Smooth muscle cell (in vitro differentiated cells): ENCODE measurements around the gene KPNB1. TPM values are rescaled to one million over a fixed set of nuclear protein-coding genes. Genes with fewer than 3 reads are reported as not detected.
"Not testable (repeated sequence)": the region's sequence is repeated elsewhere in the genome, so short reads cannot be mapped to it uniquely, and the experiment has no call there.

ENCODE experiments used
- DNase-seq: peaks from one replicate; lab custom pipeline; 2025; ENCODE audit not compliant: unreplicated experiment; lab: John Stamatoyannopoulos, UW
- H2AFZ ChIP-seq: fragments of 200-600 bp; sonication (generic); 2 replicates; pipeline ENCODE4 v1.6.0; 2016; ENCODE audit warnings: antibody characterized with exemption, low read depth, mild to moderate bottlenecking
- H3F3A ChIP-seq: fragments of 200-600 bp; sonication (generic); 2 replicates; pipeline ENCODE4 v1.6.0; 2017; ENCODE audit warnings: antibody characterized with exemption, low read depth
- H3K27ac ChIP-seq: fragments of 200-600 bp; sonication (generic); 2 replicates; pipeline ENCODE4 v1.5.1; 2016; ENCODE audit warnings: low read depth, mild to moderate bottlenecking
- H3K27me3 ChIP-seq: fragments of 200-600 bp; sonication (generic); 2 replicates; pipeline ENCODE4 v1.6.1; 2016; ENCODE audit warnings: low read depth, mild to moderate bottlenecking
- H3K36me3 ChIP-seq: fragments of 200-600 bp; sonication (generic); 2 replicates; pipeline ENCODE4 v1.5.1; 2016; ENCODE audit warnings: low read depth
- H3K4me1 ChIP-seq: fragments of 200-600 bp; sonication (generic); 2 replicates; pipeline ENCODE4 v1.5.1; 2016; ENCODE audit warnings: low read depth
- H3K4me2 ChIP-seq: fragments of 200-600 bp; sonication (generic); 2 replicates; pipeline ENCODE4 v1.6.0; 2016; ENCODE audit warnings: mild to moderate bottlenecking
- H3K4me3 ChIP-seq: fragments of 200-600 bp; sonication (generic); 2 replicates; pipeline ENCODE4 v1.5.1; 2016; ENCODE audit warnings: mild to moderate bottlenecking
- H3K79me2 ChIP-seq: fragments of 200-600 bp; sonication (generic); 2 replicates; pipeline ENCODE4 v1.6.0; 2016; ENCODE audit warnings: low read depth, mild to moderate bottlenecking
- H3K9ac ChIP-seq: fragments of 200-600 bp; sonication (generic); 2 replicates; pipeline ENCODE4 v1.6.0; 2016; ENCODE audit warnings: low read depth
- H3K9me3 ChIP-seq: fragments of 200-600 bp; sonication (generic); replicated peaks from 2 replicates; pipeline ENCODE4 v1.5.1; 2016; ENCODE audit warnings: low read depth
- H4K20me1 ChIP-seq: fragments of 200-600 bp; sonication (generic); 2 replicates; pipeline ENCODE4 v1.6.0; 2016; ENCODE audit warnings: low read depth
- WGBS: methylation state at CpG from one replicate; pipeline ENCODE4 v1.1.7; 2016; ENCODE audit warnings: low lambda C conversion rate; 5-methylcytosine and 5-hydroxymethylcytosine counted together
- polyA plus RNA-seq: library from polyadenylated mRNA; unstranded; fragments of >200 nt; fragmentation: Nextera tagmentation; extraction: Ambion mirVana; gene quantifications from 2 replicates; pipeline ENCODE4 v1.2.1, GENCODE V29; 2016
- total RNA-seq: library from RNA; depleted of rRNA; stranded (reverse); fragments of >200 nt; gene quantifications from 2 replicates; pipeline ENCODE4 v1.2.3, GENCODE V29; 2014
- TF ChIP-seq, protein P1 (sequence below): fragments of 200-600 bp; sonication (generic); IDR thresholded peaks from 2 replicates; pipeline ENCODE4 v1.5.1; 2017; ENCODE audit warnings: borderline replicate concordance, mild to moderate bottlenecking, antibody characterized with exemption; ENCODE audit not compliant: insufficient read depth, poor library complexity, severe bottlenecking

The KPNB1 gene
- total and polyA plus RNA-seq, 2 experiments from 2014 or later: 78.8 to 242 TPM

DNA sequence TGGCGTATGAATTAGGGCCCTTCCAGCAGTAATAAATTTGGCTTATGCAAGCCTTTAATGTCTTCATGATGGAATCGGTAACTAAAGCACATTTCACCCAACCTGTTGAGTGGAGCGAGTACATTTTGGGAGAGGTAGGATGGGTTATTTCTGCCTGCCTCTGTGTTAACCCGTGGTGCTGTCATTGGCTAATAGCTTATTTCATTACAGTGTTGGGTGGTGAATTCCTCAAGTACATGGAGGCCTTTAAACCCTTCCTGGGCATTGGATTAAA is 26.4 kb downstream of the KPNB1 start:
- Histone ChIP-seq H3K27ac (no peak overlapping the region), H3K9me3 (no peaks in the 10 kb centered on the region), H3K27me3 (no peaks in the 10 kb centered on the region), H3K79me2 (peaks cover 7% of the 10 kb centered on the region), H3K4me1 (no peaks in the 10 kb centered on the region), H3K9ac (no peak overlapping the region), H3K36me3 (peaks cover 66% of the 10 kb centered on the region), H3K4me3 (no peak overlapping the region), H3K4me2 (no peak overlapping the region), H3F3A (peaks cover 22% of the 10 kb centered on the region), H4K20me1 (peaks cover 81% of the 10 kb centered on the region), H2AFZ (no peak overlapping the region)
- TF ChIP-seq, protein P1, sequence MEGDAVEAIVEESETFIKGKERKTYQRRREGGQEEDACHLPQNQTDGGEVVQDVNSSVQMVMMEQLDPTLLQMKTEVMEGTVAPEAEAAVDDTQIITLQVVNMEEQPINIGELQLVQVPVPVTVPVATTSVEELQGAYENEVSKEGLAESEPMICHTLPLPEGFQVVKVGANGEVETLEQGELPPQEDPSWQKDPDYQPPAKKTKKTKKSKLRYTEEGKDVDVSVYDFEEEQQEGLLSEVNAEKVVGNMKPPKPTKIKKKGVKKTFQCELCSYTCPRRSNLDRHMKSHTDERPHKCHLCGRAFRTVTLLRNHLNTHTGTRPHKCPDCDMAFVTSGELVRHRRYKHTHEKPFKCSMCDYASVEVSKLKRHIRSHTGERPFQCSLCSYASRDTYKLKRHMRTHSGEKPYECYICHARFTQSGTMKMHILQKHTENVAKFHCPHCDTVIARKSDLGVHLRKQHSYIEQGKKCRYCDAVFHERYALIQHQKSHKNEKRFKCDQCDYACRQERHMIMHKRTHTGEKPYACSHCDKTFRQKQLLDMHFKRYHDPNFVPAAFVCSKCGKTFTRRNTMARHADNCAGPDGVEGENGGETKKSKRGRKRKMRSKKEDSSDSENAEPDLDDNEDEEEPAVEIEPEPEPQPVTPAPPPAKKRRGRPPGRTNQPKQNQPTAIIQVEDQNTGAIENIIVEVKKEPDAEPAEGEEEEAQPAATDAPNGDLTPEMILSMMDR: no peak
- DNase-seq: no peak
- 95% methylated on average over 4 of the region's 4 CpGs for WGBS

DNA sequence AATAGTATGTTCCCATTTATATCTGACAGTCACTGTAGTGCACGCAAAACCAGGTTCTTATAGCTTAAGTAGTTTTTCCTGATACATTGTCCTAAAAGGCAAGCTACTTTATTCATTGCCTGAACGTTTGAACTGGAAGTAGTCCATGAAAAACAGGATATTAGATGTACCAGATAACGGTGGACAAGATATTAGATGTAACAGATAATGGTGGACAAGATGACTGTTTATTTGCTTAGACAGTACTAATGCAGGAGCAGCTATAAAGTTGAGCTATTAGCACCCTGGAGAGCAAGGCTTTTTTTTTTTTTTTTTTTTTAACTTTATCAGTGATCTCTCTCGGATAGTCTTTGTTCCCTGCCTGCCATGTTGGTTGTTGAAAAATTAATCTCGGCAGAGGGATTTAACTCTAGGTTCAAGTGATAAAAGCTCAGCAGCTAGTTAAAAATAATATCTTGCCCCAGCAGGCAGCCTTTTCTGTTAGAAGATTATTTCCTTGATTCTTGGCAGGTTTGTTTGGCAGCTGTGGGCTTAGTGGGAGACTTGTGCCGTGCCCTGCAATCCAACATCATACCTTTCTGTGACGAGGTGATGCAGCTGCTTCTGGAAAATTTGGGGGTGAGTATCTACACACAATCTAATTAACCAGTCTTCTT is 26.9 kb downstream of the KPNB1 start:
- Histone ChIP-seq H3F3A (peaks cover 20% of the 10 kb centered on the region), H4K20me1 (peaks cover 81% of the 10 kb centered on the region), H3K9me3 (no peaks in the 10 kb centered on the region), H2AFZ (no peak overlapping the region), H3K36me3 (peaks cover 63% of the 10 kb centered on the region), H3K79me2 (peaks cover 7% of the 10 kb centered on the region), H3K4me1 (no peaks in the 10 kb centered on the region), H3K27me3 (no peaks in the 10 kb centered on the region), H3K27ac (no peak overlapping the region), H3K9ac (no peak overlapping the region), H3K4me3 (no peak overlapping the region), H3K4me2 (no peak overlapping the region)
- 95% methylated on average over 7 of the region's 7 CpGs for WGBS
- DNase-seq: no peak
- TF ChIP-seq, protein P1: no peak

DNA sequence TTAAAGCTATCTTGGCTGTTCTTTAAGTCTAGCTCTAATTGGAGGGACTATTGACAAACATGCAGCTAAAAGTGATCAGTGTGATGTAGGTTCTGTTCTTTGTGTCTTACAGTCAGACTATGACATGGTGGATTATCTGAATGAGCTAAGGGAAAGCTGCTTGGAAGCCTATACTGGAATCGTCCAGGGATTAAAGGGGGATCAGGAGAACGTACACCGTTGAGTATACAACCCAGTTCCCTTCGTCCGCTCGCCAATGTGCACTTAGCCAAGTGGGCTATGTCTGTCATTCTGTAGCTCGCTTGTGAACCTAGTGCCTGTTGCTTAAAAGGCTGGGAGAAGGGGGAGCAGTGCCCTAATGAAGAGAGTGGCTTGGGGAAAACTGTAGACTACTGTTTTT is 28.5 kb downstream of the KPNB1 start:
- Histone ChIP-seq H3F3A (peaks cover 24% of the 10 kb centered on the region), H3K4me3 (no peak overlapping the region), H4K20me1 (peaks cover 71% of the 10 kb centered on the region), H3K36me3 (peaks cover 56% of the 10 kb centered on the region), H3K27ac (no peak overlapping the region), H3K4me1 (no peaks in the 10 kb centered on the region), H3K9me3 (no peaks in the 10 kb centered on the region), H3K79me2 (peaks cover 5% of the 10 kb centered on the region), H3K4me2 (no peak overlapping the region), H3K27me3 (no peaks in the 10 kb centered on the region), H3K9ac (no peak overlapping the region), H2AFZ (no peak overlapping the region)
- no peak for DNase-seq
- TF ChIP-seq, protein P1: no peak
- WGBS: 53% methylated on average over 7 of the region's 7 CpGs

DNA sequence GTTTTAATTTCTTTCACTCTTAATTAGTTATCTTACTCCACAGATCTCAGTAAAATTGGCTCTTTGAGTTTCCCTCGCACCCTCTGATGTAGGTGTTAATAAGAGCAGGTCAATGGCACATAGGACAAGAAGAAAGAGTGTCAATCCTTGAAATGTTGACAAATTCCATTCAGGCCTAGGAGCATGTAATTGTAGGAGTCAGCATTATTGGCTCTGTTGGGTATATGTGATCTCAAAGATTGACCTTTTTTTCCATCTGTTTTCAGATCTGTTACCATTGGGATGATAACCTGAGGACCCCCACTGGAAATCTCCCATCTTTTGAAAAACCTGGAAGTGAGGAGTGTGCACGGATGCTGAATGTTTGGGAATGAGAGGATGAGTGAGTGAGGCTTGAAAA is 32.4 kb downstream of the KPNB1 start:
- Histone ChIP-seq H2AFZ (no peak overlapping the region), H3K9ac (no peak overlapping the region), H3K4me2 (no peak overlapping the region), H3K79me2 (no peaks in the 10 kb centered on the region), H3F3A (peaks cover 51% of the 10 kb centered on the region), H3K36me3 (peaks cover 32% of the 10 kb centered on the region), H4K20me1 (peaks cover 66% of the 10 kb centered on the region), H3K9me3 (no peaks in the 10 kb centered on the region), H3K4me1 (peaks cover 6% of the 10 kb centered on the region), H3K27ac (no peak overlapping the region), H3K27me3 (no peaks in the 10 kb centered on the region), H3K4me3 (no peak overlapping the region)
- DNase-seq: no peak
- TF ChIP-seq, protein P1: no peak
- WGBS: 98% methylated on average over 2 of the region's 2 CpGs

DNA sequence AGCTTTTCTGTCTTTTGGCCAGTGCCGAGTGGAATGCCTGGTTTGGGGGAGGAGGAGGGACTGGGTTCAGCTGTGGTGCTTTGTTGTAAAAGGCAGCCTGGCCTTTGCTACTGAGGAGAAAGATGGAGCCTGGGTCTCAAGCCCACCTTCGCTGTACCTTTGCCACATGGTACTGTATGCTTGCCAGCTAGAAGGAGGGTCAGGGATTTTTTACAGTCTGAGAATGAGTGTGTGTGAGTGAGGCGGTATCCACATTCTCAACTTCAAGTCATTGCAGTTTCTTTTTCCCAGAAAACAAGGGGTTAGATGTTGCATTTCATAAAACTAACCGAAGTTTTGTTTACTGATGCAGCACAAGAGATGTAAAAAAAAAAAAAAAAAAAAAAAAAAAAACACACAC is 33.0 kb downstream of the KPNB1 start:
- not testable (repeated sequence) for DNase-seq, H3K27me3 ChIP-seq, H3K9ac ChIP-seq, H3K27ac ChIP-seq, H3K4me2 ChIP-seq, H2AFZ ChIP-seq, H3K9me3 ChIP-seq, H3K4me3 ChIP-seq, H3K79me2 ChIP-seq
- H3K36me3 ChIP-seq: peaks cover 32% of the 10 kb centered on the region
- WGBS: 94% methylated on average over 4 of the region's 4 CpGs
- H3F3A ChIP-seq: peaks cover 54% of the 10 kb centered on the region
- H3K4me1 ChIP-seq: peaks cover 12% of the 10 kb centered on the region
- peaks cover 65% of the 10 kb centered on the region for H4K20me1 ChIP-seq
